OCI-LY1 (cell line): ENCODE results near the gene GRK5.

ENCODE experiments used
- H2AFZ ChIP-seq: fragments of 200-600 bp; sonication (generic), shearing (Covaris generic); 2 replicates; pipeline ENCODE4 v1.6.0; 2014; ENCODE audit warnings: antibody characterized with exemption, mild to moderate bottlenecking, low read length
- H3F3A ChIP-seq: fragments of 200-600 bp; sonication (generic), shearing (Covaris generic); 2 replicates; pipeline ENCODE4 v1.6.0; 2014; ENCODE audit warnings: mild to moderate bottlenecking, antibody characterized with exemption, low read length, moderate library complexity; ENCODE audit not compliant: insufficient read depth
- H3K27ac ChIP-seq: fragments of 200-600 bp; sonication (generic); 2 replicates; pipeline ENCODE4 v1.5.1; 2014; ENCODE audit warnings: low read length, mixed run types, mild to moderate bottlenecking, low read depth; ENCODE audit not compliant: poor library complexity, severe bottlenecking
- H3K27me3 ChIP-seq: fragments of 200-600 bp; sonication (generic); 2 replicates; pipeline ENCODE4 v1.6.0; 2014; ENCODE audit warnings: antibody characterized with exemption, mild to moderate bottlenecking, low read length, moderate library complexity; ENCODE audit not compliant: insufficient read depth
- H3K36me3 ChIP-seq: fragments of 200-600 bp; sonication (generic); 2 replicates; pipeline ENCODE4 v1.6.1; 2014; ENCODE audit warnings: mild to moderate bottlenecking, antibody characterized with exemption, low read length, moderate library complexity, mixed read lengths; ENCODE audit not compliant: insufficient read depth
- H3K4me1 ChIP-seq: fragments of 200-600 bp; sonication (generic); 2 replicates; pipeline ENCODE4 v1.5.1; 2014; ENCODE audit warnings: mild to moderate bottlenecking, low read length, moderate library complexity; ENCODE audit not compliant: insufficient read depth, severe bottlenecking
- H3K4me2 ChIP-seq: fragments of 200-600 bp; sonication (generic), shearing (Covaris generic); 2 replicates; pipeline ENCODE4 v1.6.1; 2014; ENCODE audit warnings: low read length
- H3K4me3 ChIP-seq: fragments of 200-600 bp; sonication (generic); 2 replicates; pipeline ENCODE4 v1.5.1; 2014; ENCODE audit warnings: low read length, low read depth, mild to moderate bottlenecking, mixed read lengths; ENCODE audit not compliant: poor library complexity, severe bottlenecking
- H3K79me2 ChIP-seq: fragments of 200-600 bp; shearing (Covaris generic); 2 replicates; pipeline ENCODE4 v1.6.1; 2016; ENCODE audit warnings: mixed run types, low read length, mixed read lengths; ENCODE audit not compliant: insufficient read depth
- H3K9ac ChIP-seq: fragments of 200-600 bp; sonication (generic), shearing (Covaris generic); 2 replicates; pipeline ENCODE4 v1.6.1; 2014; ENCODE audit warnings: mild to moderate bottlenecking, low read length, mixed read lengths
- H3K9me2 ChIP-seq: fragments of 200-600 bp; sonication (generic), shearing (Covaris generic); 2 replicates; pipeline ENCODE4 v1.6.1; 2014; ENCODE audit warnings: low read depth, mild to moderate bottlenecking, low read length, mixed read lengths
- H3K9me3 ChIP-seq: fragments of 200-600 bp; shearing (Covaris generic); 2 replicates; pipeline ENCODE4 v1.6.1; 2014; ENCODE audit warnings: low read length, mixed read lengths
- H4K20me1 ChIP-seq: fragments of 200-600 bp; sonication (generic), shearing (Covaris generic); 2 replicates; pipeline ENCODE4 v1.6.0; 2016; ENCODE audit warnings: mild to moderate bottlenecking, low read length; ENCODE audit not compliant: insufficient read depth
- CTCF ChIP-seq: fragments of 200-600 bp; sonication (generic), shearing (Covaris generic); IDR thresholded peaks from 2 replicates; pipeline ENCODE4 v1.5.1; 2017; ENCODE audit warnings: mild to moderate bottlenecking, antibody characterized with exemption, low read length, moderate library complexity, mixed read lengths
- EZH2 ChIP-seq: fragments of 200-600 bp; sonication (generic), shearing (Covaris generic); IDR thresholded peaks from 2 replicates; pipeline ENCODE4 v1.8.0; 2017; ENCODE audit warnings: borderline replicate concordance, mixed run types, mild to moderate bottlenecking, antibody characterized with exemption, low read length, moderate library complexity, mixed read lengths

The GRK5 gene

GRCh38 chr10:119365773-119366599 lies 158.6 kb downstream of the GRK5 start:
- Histone ChIP-seq H3K79me2 (no peaks in the 10 kb centered on the region), H2AFZ (no peak overlapping the region), H3K27ac (no peak overlapping the region), H3K9me2 (no peaks in the 10 kb centered on the region), H3K4me2 (no peak overlapping the region), H3K4me3 (no peak overlapping the region), H3K4me1 (peaks cover 22% of the 10 kb centered on the region), H3F3A (no peaks in the 10 kb centered on the region), H3K9ac (no peak overlapping the region), H4K20me1 (no peaks in the 10 kb centered on the region), H3K36me3 (no peaks in the 10 kb centered on the region), H3K9me3 (no peaks in the 10 kb centered on the region), H3K27me3 (peaks cover 1% of the 10 kb centered on the region; the same call in 1 of the 2 replicates)
- TF ChIP-seq EZH2: no peak
- TF ChIP-seq CTCF: no peak

GRCh38 chr10:119367841-119368549 lies 160.6 kb downstream of the GRK5 start:
- Histone ChIP-seq H3K27ac (no peak overlapping the region), H3F3A (no peaks in the 10 kb centered on the region), H4K20me1 (no peaks in the 10 kb centered on the region), H3K79me2 (no peaks in the 10 kb centered on the region), H3K4me1 (peaks cover 22% of the 10 kb centered on the region), H3K9me2 (no peaks in the 10 kb centered on the region), H3K4me3 (no peak overlapping the region), H3K4me2 (no peak overlapping the region), H3K36me3 (no peaks in the 10 kb centered on the region), H2AFZ (no peak overlapping the region), H3K27me3 (peaks cover 13% of the 10 kb centered on the region; the same call in 1 of the 2 replicates), H3K9me3 (no peaks in the 10 kb centered on the region; the same call in 1 of the 2 replicates), H3K9ac (no peak overlapping the region)
- TF ChIP-seq EZH2: no peak
- no peak for TF ChIP-seq CTCF

- Histone ChIP-seq H3K27me3 (peaks cover 13% of the 10 kb centered on the region; the same call in 1 of the 2 replicates), H3K4me3 (no peak overlapping the region), H3K4me1 (peaks cover 22% of the 10 kb centered on the region), H3K27ac (no peak overlapping the region), H3K36me3 (no peaks in the 10 kb centered on the region), H3K79me2 (no peaks in the 10 kb centered on the region), H4K20me1 (no peaks in the 10 kb centered on the region), H3K9ac (no peak overlapping the region), H3K4me2 (peak overlapping the region; percentile 43; the same call in 1 of the 2 replicates), H3F3A (no peaks in the 10 kb centered on the region), H3K9me3 (no peaks in the 10 kb centered on the region; the same call in 1 of the 2 replicates), H2AFZ (no peak overlapping the region), H3K9me2 (no peaks in the 10 kb centered on the region)
- TF ChIP-seq CTCF (no peak), EZH2 (no peak)
Observed at GRCh38 chr10:119368581-119368980, 161.2 kb downstream of the GRK5 start.
